ENCODE measurements around the gene TRA2A.
"Not testable (repeated sequence)": the region's sequence is repeated elsewhere in the genome, so short reads cannot be mapped to it uniquely, and the experiment has no call there.

The TRA2A gene

GRCh38 chr7:23531794-23532489 is at the start of gene TRA2A:
TRA2A (minus strand) TSS chr7:23531981; CDS start chr7:23531824, 157 bp downstream.
- peak; percentile 87 for DNase-seq

DNA sequence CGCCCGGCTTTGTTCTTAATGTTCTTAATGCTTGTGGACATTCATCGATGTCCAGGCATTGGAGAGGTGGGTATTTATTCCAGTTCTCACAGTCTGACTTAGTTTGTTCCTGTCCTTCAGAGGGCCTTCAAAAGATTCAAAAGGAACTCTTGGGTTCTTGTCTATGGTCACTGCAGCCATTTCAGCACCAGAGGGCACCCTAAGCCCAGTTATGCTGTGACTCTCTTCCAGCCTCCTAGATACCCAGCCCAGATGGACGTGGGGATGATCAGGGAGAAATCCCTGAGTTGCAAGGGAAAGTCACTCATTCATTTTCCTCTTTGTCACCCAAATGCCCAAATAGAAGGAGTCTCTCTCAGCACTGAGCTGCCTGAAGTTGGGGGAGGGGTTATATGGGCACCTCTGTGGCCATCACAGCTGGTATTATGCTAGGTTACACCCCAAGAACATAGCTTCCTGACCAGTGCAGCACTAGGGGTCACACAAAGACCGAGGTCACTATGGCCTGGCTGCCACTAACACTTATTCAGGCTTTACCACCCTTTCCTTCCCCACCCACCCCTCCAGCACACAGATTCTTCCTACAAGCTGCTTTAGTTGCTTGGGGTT is 38.9 kb upstream of the TRA2A start:
- peak; percentile 43 for DNase-seq

DNA sequence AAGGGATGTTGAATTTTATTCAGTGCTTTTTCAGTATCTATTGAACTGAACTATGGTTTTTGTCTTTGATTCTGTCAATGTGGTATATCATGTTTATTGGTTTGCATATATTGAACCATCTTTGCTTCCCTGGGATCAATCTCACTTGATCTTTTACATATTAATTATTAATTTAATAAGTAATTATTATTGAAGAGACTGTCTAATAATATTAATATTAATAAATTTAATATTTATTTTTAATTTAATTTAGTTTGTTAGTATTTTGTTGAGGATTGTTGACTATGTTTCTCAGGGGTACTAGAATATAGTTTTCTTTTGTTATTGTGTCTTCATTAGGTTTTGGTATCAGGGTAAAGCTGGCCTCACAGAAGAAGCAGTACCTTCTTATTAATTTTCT is 26.5 kb upstream of the TRA2A start:
- DNase-seq, result no peak

- DNase-seq, result no peak
Measured at GRCh38 chr7:23547662-23548061, 15.9 kb upstream of the TRA2A start.

DNA sequence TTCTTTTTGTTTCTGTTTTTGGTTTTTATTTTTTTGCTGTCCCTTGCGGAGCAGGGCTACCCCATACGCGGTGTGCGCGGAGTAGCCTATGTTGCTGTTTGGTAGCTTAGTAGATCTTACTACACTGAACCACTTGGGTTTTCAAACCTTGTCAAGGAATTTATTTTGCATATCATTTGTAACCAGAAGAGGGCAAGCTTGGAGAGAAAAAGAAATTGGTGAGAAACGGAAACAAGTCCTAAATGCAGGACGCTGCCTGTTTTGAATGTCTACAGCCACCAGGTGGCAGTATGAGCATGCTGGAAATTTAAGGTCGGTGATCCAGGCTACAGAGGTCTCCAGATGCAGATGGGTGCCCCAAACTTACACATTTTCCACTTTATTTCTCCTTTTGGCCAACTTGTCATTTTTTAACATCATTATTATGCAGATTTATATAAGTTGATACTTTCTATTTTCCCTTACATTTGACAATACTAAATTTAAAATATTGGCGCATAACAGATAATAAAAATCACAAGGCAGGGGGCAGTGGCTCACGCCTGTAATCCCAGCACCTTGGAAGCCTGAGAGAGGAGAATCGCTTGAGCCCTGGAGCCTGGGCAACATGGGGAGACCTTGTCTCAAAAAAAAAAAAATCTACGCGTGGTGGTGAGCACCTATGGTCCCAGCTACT is 15.3 kb upstream of the TRA2A start:
- DNase-seq, result peak; percentile 79

DNA sequence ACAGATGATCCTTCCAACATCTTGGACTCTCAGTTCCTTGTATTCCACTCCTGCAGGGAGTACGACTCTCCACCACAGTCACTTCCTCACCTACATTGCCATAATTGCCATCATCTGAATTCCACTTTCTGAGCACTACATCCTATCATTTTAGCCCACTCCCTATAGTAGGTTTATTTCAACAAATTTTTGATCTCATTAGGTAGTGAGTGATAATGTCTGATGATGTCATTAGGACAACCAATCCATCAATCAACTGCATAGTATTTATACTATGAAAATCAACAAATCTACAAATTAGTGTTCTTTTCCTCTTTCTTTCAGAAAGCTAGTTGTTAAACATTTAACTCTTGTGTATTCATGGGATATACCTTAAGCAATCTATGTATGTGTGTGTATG is 13.7 kb upstream of the TRA2A start:
- DNase-seq, result no peak

DNA sequence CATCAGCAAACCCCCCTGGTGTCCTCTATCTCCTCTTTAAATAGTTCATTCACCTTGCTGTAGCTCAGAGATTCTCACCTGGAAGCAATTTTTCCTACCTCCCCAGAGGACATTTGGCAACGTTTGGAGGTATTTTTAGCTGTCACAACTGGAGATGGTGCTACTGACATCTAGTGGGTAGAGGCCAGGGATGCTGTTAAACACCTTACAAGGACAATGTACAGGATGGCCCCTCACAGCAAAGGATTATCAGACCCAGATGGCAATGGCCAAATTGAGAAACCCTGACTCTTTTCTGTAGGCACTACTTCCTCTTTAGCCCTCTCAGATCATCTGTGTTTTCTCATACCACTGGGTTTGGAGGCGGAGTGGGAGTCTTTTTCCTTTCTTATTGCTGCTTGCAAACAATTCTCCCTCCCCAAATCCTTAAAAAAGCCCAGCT is 13.2 kb upstream of the TRA2A start:
- DNase-seq, result peak; percentile 50

DNA sequence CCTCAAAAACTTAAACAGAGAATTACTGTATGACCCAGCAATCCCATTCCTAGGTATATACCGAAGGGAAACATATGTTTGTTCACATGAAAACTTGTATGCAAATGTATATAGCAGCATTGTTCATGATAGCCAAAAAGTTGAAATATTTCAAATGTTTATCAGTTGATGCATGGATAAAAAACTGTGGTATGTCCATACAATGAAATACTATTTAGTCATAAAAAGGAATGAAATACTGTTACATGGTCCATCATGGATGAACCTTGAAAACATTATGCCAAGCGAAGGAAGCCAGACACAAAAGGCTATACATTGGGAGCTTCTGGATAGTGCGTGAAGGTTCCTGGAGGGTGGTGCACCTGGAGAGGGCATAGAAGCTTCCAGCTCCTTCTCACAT is 11.0 kb upstream of the TRA2A start:
- no peak for DNase-seq

GRCh38 chr7:23539494-23539907 is 7.7 kb upstream of the TRA2A start:
- no peak for DNase-seq

DNA sequence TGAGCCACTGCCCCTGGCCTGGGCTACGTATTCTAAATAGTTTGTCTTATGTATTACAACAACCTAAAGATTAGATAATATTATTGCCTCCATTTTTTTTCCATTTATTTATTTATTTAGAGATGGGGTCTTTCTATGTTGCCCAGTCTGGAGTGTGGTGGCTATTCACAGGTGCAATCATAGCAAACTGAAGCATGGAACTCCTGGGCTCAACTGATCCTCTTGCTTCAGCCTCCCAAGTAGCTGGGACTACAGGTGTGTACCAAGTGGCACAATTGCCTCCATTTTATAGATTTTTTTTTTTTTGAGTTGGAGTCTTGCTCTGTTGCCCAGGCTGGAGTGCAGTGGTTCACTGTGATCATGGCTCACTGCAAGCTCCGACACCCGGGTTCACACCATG is 6.5 kb upstream of the TRA2A start:
- no peak for DNase-seq

DNA sequence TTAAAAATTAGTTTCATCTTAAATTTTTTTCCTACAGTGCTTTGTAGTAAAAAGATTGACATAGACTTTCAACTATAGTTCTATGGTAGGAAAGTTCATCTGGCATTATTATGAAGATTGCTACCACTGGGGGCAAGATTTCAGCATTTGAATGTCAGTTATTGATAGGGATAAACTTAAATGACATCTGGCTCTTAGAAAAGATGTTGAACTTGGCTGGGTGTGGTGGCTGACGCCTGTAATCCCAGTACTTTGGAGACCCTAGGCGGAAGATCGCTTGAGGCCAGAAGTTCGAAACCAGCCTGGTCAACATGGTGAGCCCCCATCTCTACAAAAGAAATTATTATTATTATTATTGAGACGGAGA is 1.4 kb upstream of the TRA2A start:
- no peak for DNase-seq

DNA sequence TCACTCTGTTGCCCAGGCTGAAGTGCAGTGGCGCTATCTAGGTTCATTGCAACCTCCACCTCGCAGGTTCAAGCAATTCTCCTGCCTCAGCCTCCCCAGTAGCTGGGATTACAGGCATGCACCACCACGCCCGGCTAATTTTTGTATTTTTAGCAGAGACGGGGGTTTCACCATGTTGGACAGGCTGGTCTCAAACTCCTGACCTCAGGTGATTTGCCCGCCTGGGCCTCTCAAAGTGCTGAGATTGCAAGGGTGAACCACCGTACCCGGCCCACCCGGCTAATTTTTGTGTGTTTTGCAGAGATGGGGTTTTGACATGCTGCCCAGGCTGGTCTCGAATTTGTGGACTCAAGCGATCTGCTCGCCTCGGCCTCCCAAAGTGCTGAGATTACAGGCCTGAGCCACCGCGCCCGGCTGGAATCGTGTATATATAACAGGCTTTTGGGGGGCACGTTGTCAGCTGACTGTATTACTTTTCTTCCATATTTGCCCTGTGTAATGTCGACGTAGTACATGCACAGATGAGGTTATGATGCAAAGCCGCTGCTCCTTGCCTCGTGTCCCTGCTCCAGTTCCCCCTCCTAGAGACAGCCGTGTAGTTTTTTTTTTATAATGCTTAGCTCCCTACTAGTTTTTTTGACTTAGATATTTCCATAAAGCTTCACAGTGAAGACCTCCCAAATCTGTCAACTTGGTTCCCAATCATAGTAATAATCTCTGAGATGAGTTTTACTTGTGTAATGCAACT is 883 bp upstream of the TRA2A start:
- DNase-seq, result no peak

DNA sequence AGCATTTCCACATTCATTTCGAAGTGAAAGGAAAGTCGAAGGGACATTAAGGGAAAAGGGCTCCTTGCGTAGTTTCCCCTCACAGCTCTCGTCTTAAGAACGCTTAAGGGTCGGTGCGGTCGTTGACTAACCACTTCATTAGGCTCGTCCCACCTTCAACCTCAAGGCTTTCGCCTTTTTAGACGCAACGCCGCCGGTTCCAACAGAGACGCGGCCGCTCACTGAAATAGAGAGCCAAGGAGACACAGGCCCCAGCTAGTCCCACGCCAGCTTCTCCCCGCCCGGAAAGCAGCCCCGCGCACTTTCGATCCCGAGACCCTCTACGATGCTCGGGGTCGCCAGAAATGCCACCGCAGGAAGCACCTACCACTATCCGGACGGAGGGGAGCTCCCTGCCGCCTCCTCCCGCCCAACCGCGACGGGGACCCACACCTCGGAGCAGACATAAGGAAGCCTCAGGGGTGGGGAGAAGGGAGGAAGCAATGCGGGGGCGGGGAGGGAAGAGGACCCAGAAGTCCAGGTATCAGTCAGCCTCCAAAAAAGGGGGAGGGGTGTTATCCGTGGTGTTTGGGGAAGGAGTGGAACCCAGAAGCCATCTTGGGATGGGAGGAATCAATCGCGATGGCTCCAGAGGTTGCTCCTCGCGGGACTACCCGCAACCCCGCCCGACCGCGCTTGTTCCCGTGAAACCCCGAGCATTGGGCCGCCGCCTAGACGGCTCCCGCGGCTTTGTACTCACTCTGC is 559 bp downstream of the TRA2A start:
- DNase-seq, result peak; percentile 61

- peak; percentile 56 for DNase-seq
Measured at GRCh38 chr7:23530405-23530804, 1.4 kb downstream of the TRA2A start.

DNA sequence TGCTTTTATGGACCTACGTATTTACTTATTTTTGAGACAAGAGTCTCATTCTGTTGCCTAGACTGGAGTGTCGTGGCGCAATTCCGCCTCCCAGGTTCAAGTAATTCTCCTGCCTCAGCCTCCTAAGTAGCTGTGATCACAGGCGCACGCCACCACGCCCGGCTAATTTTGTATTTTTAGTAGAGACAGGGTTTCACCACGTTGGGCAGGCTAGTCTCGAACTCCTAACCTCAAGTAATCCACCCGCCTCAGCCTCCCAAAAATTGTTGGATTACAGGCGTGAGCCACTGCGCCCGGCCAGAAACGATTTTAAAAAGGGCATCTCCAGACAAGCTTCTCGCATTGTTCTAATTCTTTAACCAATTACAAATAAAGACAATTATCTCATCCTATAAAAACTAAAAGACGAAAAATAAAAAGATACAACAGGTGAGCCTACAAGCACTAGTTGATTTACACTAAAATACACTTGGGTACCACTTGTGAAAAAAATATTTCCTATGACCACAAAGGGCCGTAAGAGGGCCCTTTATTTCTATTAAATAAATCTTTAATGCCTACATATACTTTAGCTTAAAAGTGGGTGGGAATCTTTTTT is 2.4 kb downstream of the TRA2A start:
- no peak for DNase-seq

- not testable (repeated sequence) for DNase-seq
Measured at GRCh38 chr7:23525611-23526010, 6.2 kb downstream of the TRA2A start.

DNA sequence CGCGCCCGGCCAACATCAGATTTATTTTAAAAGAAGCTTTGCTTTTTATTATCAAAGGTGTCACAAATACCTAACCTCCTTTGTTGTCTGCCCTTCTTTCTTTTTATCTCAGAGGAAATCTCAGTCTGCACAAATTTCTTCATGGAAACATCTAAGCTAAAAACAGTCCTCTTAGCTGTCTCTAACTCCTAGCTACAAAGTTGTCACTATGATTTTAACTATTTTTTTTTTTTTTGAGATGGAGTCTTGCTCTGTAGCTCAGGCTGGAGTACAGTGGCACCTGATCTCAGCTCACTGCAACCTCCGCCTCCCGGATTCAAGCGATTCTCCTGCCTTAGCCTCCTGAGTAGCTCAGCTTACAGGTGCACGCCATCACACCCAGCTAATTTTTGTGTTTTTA is 7.3 kb downstream of the TRA2A start:
- DNase-seq, result no peak

DNA sequence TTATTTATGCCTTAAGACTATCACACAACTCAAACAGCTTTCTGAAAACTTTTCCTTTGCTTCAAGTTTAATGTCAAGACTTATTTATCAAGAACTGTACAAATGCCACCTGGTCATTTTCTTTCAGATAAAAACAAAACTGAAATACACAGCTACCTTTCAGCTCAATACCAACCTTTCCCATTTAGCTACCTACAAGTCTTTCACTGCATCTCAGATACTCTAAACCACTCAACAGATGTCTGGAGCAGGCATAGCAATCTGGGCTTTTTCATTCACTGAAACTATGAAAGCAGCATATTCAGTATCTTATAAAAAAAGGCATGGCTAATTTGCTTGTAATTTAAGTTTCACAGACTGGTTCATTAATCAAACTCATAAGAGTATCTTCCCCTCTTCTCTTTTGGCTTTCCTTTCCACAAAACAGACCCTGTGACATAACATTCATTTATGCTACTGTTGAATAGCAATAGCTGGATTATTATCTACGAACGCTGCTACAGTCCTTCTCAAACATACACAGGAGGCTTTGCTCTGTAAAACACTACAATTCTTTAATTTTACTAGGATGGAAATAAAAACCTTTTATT is 8.2 kb downstream of the TRA2A start:
- no peak for DNase-seq

DNA sequence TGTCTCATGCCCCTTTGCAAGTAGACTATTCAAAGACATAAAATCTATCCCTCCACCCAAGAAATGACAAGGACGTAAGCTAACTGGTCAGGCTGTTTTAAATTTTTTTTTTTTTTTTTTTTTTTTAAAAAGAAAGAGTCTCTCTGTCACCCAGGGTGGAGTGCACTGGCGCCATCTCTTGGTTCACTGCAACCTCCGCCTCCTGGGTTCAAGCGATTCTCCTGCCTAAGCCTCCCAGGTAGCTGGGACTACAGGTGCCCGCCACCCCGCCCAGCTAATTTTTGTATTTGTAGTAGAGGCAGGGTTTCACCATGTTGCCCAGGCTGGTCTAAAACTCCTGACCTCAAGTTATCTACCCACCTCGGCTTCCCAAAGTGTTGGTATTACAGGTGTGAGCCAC is 11.2 kb downstream of the TRA2A start:
- DNase-seq, result no peak

GRCh38 chr7:23514755-23515154 is 17.0 kb downstream of the TRA2A start:
- DNase-seq, result no peak

- DNase-seq, result not testable (repeated sequence)
Measured at GRCh38 chr7:23513746-23514145, 18.0 kb downstream of the TRA2A start.

GRCh38 chr7:23494009-23494408 is 37.8 kb downstream of the TRA2A start:
- no peak for DNase-seq

Data from NCI-H748 treated with DMSO at 0.1 percent for 48 hours (cell line).